GM12875 (cell line): Measurements from ENCODE around the gene SLC25A6.

Experiments
- H3K4me3 ChIP-seq: one replicate; pipeline ENCODE4 v1.5.1; 2011; ENCODE audit warnings: low read depth, low read length, control low read depth
- CTCF ChIP-seq: IDR thresholded peaks from 2 replicates; pipeline ENCODE4 v1.5.1; 2011; ENCODE audit warnings: low read depth, mild to moderate bottlenecking, control low read depth, inconsistent platforms, low read length, moderate library complexity, borderline replicate concordance; ENCODE audit not compliant: insufficient read depth

The SLC25A6 gene

GRCh38 chrX:1418901-1419544 lies 27.1 kb upstream of the SLC25A6 start:
- no peak for TF ChIP-seq CTCF

GRCh38 chrX:1417921-1418771 lies 26.2 kb upstream of the SLC25A6 start:
- no peak for TF ChIP-seq CTCF
- no peak overlapping the region for H3K4me3 ChIP-seq

More at GRCh38 chrX:1418901-1419544, 27.1 kb upstream of the SLC25A6 start:
- no peak overlapping the region for H3K4me3 ChIP-seq

- no peak overlapping the region for H3K4me3 ChIP-seq
Measured at GRCh38 chrX:1416965-1417760, 25.2 kb upstream of the SLC25A6 start.

GRCh38 chrX:1416327-1416784 lies 24.4 kb upstream of the SLC25A6 start:
- no peak for TF ChIP-seq CTCF
- no peak overlapping the region for H3K4me3 ChIP-seq

More at GRCh38 chrX:1416965-1417760, 25.2 kb upstream of the SLC25A6 start:
- TF ChIP-seq CTCF: no peak

GRCh38 chrX:1412551-1413161 lies 20.7 kb upstream of the SLC25A6 start:
- TF ChIP-seq CTCF: no peak
- H3K4me3 ChIP-seq: no peak overlapping the region

- no peak overlapping the region for H3K4me3 ChIP-seq
- no peak for TF ChIP-seq CTCF
Measured at GRCh38 chrX:1411326-1411725, 19.4 kb upstream of the SLC25A6 start.
